ENCODE data around the gene TMEM192.
"Not testable (repeated sequence)": the region's sequence is repeated elsewhere in the genome, so short reads cannot be mapped to it uniquely, and the experiment has no call there.

TMEM192 gene

DNA sequence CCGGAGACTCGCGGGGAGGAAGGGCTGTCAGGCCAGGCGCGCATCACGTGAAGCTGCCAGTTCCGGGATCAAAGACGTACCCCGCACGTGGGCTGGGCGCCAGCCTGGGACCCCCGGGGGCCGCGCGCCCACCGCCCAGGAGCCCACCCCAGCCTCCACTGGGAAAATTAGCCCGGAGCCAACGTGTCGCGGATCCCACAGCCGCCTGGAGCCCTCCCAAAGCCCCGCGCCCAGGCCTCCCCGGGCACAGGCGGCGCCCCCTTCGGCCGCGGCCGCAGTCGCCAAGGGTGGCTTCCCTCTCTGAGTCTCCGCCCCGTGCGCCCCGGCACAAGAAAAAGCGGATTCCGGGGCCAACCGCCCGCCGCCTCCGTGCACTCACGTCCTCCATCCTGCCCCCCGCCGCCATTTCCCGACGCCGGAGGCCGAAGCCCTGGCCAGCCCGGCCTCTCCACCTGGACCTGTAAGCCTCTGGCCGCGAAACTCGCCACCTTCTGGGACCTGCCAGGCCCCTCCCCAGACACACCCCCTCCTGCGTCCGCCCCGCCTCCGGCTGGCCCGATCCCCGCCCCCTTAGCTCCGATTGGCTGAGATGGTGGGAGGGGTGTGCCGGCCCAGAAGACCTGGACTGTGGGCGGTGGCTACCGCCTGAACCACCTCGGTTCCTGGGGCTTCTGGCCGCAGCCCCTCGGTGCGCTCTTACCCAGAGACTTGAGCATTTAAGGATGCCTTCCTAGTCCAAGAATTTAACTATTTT, at the start of gene TMEM192:
Gene TMEM192, minus strand, starts transcription at position 493 of the 754 bp plus-strand sequence. Its CDS starts 87 bp downstream, at position 406.
- DNase-seq = peak; percentile 72

DNA sequence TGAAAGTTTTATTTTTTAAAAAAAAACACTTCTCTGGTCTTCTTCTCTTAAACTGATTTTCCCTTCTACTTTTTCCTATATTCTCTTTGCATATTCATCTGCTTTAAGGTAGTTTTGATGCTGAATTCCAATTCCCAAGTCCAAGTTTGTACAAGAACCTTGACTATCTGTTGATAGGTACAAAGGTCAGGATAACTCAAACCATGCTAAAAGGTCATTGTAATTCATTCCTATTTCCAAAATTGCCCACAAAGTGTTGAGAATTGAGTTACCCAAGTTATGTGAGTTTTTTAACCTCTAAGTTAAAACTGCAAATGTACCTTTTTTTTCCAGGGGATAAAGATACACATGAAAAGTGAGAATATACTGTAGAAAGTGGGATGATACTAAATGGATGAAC, 46.1 kb upstream of the TMEM192 start:
- no peak for DNase-seq

DNA sequence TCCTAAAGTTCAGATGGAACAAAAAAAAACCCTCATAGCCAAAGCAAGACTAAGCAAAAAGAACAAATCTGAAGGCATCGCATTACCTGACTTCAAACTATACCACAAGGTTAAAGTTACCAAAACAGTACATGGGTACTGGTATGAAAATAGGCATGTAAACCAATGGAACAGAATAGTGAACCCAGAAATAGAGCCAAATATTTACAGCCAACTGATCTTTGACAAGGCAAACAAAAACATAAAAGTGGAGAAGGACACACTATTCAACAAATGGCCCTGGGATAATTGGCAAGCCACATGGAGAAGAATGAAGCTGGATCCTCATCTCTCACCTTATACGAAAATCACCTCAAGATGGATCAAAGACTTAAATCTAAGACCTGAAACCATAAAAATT, 44.2 kb upstream of the TMEM192 start:
- no peak for DNase-seq

DNA sequence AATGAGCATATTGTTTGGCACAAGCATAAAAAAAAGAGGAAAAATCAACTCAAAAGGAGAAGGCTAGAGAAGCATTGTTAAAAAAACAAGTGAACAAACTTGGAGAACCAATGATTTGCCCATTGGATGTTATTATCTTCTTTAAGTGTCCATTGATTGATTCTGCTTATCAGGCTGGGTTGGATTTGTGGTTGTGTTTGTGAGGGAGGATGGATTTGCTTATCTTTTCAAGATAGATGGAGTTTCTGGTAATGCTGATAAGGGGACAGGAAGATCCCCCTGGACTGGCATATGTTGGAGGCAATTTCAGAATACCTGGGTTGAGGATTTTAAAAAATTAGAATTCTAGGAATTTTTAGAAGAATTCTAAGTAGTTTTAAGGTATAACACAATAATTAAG, 41.8 kb upstream of the TMEM192 start:
- DNase-seq = no peak

DNA sequence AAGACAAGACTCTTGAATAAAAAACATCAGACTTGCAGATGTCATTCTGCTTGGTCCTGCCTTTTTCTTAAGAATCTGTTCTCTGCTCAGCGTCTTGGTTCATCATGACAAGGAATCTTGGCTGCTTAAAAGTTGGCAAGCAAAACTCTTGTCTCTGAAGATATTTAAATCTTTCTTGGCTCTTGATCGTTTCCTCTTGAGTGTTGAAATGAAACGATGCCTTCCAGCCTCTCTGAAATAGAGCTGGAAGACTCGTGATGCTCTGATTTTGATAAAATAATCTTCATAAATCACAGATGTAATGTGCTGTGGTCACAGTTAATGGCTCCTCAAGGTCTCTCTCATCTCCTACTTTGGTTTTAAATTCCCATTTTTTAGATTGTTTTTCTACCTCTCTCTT, 39.9 kb upstream of the TMEM192 start:
- no peak for DNase-seq

DNA sequence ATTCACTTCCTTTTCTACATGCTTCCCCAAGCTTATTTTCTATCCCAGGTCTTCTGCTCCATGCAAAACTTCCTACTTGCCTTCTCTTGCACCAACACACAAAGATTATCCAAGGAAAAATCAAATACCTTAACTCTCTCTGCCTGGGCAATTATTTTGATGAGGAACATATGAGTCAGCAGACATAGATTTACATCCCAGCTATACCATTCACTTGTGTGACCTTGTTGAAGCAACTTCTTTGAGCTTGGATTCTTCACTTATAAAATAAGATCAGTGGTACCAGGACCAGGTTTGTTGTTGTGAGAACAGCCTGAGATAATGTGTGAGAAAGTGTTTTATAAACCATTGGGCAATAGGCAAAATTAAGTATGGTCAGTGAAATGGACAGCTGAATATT, 39.1 kb upstream of the TMEM192 start:
- DNase-seq = no peak

DNA sequence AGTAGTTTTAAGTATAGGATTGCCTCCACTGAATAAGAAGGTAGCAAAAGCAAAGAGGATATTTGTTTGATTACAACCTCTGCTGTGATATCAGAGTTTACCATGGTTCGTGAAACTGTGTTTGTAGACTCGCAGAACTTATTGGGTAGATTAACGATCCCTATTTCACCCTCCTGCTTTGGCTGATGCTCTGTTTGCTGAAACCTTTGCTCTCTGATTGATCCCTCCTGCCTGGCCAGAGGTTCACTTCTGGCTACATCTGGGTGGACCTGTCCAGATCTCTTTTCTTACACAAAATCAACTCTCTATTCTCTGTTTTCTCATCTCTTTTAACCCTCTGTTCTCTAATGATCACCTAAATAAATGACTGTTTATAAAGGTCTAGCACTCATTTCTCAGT, 37.9 kb upstream of the TMEM192 start:
- DNase-seq = no peak

DNA sequence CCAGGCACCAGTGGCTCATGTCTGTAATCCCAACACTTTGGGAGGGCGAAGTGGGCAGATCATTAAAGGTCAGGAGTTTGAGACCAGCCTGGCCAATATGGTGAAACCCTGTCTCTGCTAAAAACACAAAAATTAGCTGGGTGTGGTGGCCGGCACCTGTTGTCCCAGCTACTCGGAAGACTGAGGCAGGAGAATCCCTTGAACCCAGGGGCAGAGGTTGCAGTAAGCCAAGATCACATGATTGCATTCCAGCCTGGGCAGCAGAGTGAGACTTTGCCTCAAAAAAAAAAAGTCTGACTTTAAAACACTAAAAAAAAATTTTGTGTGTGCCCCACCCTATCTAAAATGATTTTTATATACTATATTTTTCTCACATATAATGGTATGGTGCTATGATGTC, 26.2 kb upstream of the TMEM192 start:
- DNase-seq = no peak

DNA sequence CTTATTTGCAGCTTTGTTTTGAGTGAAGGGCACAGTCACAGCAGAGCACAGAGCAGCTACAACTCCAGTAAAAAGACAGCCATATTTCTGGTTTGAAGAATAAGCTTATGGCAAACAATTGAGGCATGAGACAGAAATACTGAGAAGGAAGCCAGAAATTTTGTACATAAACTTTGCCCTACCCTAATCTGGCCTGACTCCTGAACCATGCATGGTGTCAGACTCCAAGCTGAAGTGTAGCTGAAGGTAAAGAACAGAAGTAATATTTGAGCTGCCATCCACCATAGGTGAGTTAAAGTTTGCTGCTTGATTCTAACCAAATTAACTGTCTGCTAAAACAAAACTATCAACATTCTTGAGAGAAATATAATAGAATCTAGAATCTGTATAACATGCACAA, 24.5 kb upstream of the TMEM192 start:
- no peak for DNase-seq

DNA sequence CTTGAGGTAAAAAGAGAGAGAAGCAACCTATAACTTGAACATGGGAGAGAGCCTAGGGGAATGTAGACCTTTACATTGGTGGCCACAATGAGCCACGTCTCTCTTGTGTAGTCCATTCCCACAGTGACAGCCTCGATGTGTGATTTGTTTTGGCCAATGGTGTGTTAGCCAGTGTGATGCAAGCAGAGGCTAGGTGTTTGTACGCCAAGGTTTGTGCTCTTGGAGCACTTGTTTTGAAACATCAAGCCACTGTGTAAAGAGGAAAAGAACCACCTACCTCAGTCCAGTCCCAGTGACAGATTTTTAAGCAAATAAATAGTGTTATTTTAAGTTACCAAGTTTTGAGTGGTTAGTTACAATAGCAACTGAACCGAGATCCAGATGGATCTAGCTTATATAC, 23.9 kb upstream of the TMEM192 start:
- DNase-seq = no peak

DNA sequence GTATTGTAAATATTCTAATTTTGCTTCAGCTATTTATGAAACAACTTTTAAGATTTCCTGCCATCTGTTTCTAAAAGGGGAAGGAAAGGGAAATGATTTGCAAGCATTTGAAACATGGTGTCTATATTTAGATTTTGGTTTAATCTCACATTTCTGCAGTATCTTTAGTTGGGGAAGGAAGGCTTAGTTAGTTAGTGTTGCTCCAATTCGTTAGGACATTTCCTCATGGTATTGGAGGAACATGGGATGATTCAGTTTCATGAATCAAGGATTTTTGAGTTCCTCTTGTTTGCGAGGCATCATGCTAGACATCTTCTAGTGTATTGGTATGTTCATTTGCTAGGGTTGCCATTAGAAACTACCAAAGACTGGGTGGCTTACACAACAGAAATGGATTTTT, 20.5 kb upstream of the TMEM192 start:
- DNase-seq = no peak

DNA sequence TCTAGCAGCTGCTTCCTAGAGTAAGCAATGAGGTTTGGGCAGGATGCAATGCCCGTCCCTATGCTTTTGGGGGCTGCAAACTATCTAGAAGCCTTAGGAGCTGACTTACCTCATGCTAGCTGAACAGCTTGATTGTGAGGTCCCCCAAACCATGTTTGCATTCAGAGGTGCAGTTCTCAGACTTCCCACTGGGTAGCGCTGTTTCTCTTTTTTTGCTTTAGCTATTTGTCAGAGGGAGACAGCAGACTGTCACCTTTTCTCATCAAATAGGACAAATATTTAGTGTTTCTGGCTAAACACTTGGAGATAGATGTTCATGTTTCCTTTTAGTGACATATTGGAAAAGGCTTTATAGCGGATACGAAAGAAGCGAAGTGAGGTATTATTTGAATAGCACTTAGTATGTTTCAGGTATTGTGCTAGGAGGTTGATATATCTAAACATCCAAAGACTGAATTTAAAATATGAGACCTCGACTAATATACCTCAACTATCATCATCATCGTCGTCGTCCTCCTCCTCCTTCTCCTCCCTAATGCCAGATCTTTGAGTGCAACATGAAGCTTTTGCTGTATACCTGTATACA, 18.7 kb upstream of the TMEM192 start:
- DNase-seq = peak; percentile 22

DNA sequence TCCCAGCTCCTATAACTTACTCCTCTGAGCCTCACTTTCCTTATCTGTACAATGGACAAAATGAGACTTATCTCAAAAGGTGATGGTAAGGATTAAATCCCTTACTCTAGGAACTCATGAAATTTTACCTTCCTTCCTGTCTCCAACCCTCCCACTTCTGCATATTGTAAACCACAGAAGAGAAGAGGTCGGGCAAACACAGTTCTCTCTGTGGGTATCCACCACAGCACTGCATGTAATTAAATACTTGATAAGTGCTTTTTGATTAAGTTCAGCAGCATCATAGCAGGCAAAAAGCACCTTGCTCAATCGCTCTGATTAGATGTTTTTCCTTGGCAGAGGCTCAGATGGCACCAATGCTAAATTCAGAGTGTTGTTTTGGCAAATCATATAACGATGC, 17.3 kb upstream of the TMEM192 start:
- DNase-seq = no peak

DNA sequence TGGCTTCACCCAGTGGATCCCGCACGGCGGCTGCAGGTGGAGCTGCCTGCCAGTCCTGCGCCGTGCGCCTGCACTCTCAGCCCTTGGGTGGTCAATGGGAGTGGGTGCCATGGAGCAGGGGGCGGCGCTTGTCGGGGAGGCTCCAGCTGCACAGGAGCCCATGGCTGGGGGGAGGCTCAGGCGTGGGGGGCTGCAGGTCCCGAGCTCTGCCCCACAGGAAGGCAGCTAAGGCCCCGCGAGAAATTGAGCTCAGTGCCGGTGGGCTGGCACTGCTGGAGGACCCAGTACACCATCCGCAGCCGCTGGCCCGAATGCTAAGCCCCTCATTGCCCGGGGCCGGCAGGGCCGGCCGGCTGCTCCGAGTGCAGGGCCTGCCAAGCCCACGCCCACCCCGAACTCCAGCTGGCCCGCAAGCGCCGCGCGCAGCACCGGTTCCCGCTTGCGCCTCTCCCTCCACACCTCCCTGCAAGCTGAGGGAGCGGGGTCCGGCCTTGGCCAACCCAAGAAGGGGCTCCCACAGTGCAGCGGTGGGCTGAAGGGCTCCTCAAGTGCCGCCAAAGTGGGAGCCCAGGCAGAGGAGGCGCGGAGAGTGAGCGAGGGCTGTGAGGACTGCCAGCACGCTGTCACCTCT, 13.3 kb upstream of the TMEM192 start:
- not testable (repeated sequence) for DNase-seq

DNA sequence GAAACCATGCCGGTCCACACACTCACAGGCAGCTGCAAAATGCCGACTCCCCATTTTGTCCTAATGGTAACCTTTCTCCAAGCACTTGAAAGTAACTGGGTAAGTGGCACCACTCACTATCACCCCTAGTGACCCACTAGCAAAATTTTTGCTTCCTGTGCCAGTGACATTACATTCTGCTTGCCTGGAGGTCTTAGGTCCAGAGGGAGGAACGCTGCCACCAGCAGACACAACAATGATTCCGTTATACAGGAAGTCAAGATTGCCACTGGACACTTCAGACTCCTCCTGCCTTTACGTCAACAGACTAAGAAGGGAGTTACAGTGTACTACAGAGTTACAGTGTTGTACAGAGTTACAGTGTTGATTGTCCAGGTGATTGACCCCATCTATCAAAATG, 11.8 kb upstream of the TMEM192 start:
- no peak for DNase-seq

DNA sequence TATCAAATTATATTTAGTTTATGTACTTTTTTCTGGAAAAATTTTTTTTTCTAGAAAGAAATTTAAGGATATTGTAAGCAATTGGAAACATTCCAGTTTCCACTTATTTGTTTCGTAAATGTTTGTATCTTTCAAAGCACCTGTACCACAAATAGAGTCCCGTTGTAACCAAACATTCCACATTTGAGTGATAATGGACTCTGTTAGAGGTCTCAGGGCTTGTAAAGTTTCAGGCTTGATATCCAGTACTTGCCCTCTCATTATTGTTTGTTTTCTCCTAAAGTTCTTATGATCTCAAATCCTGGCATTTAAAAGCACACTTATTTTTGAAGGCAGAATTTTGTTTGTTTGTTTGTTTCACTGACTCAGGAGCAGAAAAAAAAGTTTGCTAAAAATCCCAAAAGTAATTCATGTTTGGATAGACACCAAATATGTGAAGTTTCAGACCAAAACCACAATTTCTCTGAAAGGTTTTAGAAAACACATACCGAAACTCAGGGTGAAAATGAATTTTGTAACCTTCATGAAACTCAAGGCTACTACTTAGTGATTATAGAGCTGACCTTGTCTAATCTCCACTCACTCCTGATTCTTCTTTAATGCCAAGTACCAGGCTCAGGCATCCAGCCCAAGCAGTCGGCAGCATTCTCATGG, 5.7 kb upstream of the TMEM192 start:
- no peak for DNase-seq

DNA sequence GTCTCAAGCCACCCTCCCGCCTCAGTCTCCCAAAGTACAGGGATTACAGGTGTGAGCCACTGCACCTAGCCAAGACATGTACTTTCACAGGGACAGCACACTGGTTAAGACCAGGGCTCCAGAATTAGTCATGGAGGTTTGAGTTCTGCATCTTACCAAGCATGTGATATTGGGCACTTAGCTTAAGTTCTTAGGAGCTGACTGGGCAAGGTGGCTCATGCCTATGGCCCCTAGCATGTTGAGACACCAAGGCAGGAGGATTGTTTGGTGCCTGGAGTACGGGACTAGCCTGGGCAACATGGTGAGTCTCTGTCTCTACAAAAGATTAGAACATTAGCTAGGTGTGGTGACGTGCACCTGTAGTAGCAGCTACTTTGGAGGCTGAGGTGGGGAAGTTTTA, 2.6 kb upstream of the TMEM192 start:
- no peak for DNase-seq

DNA sequence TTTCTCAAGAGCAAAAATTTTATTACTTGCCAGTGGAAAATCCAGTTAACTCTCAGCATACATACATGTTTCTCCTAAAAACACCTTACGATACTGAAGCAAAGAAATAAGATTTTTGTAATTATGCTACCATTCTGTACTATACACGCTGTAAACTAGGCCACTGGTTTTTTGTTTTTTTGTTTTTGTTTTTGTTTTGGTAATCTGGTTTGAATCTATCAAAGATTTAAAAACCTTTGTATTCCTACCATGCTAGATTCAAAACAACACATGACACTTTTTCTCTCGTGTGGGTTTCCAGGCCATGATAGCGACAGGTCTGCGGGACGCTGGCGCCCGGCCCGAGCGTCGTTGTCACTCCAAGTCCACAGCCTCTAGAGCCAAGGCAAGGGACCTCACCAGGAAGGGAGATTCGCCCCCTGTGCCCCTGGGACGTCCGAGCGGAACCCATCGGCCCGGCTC, 723 bp downstream of the TMEM192 start:
- DNase-seq = no peak

DNA sequence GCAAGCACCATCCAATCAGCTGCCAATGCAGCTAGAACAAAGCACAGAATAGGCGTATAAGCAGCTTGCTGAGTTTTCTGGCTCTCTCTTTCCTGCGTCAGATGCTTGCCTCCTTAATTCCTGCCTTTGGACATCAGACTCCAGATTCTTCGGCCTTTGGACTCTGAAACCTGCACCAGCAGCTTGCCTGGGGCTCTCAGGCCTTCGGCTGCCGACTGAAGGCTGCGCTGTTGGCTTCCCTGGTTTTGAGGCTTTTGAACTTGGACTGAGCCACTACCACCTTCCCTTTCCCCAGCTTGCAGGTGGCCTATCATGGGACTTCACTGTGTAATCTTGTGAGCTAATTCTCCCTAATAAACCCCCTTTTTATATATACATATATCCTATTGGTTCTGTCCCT, 6.1 kb downstream of the TMEM192 start:
- DNase-seq = no peak

DNA sequence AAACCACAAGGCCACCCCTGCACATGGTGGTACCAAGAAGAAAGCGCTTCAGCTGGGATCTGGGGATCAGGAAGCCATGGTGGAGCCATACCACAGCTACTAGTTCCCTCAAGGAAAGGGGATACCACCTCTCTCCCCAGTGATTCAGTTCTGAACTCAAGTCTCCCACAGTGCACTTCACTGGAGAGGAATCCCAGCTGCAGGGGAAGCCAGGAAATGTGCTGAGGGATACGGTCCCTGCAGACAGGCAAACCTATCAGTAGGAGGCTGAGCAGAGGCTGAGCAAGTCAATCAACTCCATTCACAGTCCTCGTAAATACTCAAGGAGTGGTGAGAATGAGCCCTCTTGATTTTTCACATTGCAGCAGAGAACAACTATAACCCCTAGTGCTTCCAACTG, 11.0 kb downstream of the TMEM192 start:
- no peak for DNase-seq

DNA sequence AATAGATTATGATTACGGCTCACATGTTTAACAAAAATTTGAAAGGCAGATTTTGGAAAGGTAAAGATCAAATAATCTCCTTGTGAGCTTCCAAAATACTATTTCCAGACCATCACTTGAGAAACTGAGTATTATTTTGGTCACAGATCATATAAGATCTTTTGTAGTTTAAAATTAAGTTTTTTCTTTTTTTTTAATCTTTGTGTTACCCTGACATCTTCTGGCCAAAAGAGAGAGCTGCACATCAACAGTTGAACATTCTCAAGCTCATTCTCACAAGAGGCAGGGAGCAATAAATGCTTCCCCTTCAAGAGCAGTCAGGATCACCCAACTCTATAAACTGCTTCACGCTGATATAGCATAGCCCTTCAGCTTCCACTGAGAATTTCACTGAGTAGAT, 15.9 kb downstream of the TMEM192 start:
- DNase-seq = no peak

DNA sequence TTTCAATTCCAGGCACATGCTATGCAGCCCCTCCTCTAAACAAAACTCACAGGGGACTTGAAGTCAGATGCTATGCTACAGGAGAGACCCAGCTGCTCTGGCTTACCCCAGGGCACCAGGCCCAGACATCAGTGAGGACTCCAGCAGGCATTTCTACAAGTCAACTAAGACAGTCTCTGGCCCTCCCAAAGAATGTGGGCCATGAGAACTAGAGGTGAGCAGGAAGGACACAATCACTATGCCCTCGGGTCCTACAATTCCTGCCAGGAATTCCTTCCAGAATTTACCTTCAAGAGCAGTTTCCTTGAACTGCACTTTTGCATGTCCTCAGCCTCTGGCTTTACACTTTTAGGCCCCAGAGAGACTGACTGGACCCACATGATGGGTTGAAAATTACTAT, 17.4 kb downstream of the TMEM192 start:
- DNase-seq = peak; percentile 1

DNA sequence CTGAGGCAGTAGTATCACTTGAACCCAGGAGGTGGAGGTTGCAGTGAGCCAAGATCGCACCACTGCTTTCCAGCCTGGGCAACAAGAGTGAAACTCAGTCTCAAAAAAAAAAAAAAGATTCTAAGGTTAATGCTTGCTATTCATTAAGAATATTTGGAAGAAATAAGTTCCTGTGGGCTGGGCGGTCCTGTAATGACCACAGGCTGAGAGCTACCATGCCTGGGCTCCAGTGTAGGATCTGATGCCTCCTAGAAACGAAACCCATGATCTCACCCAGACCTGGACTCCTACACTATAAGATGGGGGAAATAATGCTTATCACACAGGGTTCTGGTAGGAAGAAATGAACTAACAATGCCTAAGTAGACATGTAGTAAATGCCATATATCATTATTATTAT, 17.8 kb downstream of the TMEM192 start:
- DNase-seq = no peak

DNA sequence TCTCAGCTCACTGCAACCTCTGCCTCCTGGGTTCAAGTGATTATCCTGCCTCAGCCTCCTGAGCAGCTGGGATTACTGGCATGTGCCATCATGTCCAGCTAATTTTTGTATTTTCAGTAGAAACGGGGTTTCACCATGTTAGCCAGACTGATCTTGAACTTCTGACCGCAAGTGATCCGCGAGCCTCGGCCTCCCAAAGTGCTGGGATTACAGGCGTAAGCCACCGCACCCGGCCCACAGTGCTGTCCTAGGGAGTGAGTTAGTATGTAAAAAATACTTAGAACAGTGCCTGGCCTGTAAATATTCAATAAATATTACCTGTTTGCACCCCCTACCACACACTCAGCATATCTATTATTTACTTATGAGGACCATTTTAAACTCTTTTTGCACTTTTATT, 20.5 kb downstream of the TMEM192 start:
- DNase-seq = not testable (repeated sequence)

Measured in NCI-H226 (cell line).